ENCODE results near the gene TECTA. TPM values are rescaled to one million over a fixed set of nuclear protein-coding genes. Genes with fewer than 3 reads are reported as not detected.

TECTA gene
- total RNA-seq, 2 experiments from 2014 or later: 0.16 to 0.41 TPM

- no peaks in the 10 kb centered on the region for H3K36me3 Mint-ChIP-seq (ENCODE audit: low read depth)
- H3K27ac Mint-ChIP-seq: no peak overlapping the region
- TF ChIP-seq CTCF (IDR thresholded peaks at IDR 0.05): no peak
- H3K9me3 Mint-ChIP-seq: peaks cover 5% of the 10 kb centered on the region
- intact Hi-C loops (cut with micrococcal nuclease): no loop called here
- H3K4me1 Mint-ChIP-seq (ENCODE audit: low read depth): no peaks in the 10 kb centered on the region
- CTCF ChIA-PET: interaction anchor here (1.2 to 1.6 kb wide), 2 partner anchors 8 to 75 kb away, joined by 4 to 6 read pairs; no protein-coding TSS in a partner anchor
- H3K4me3 Mint-ChIP-seq: no peak overlapping the region
- no peaks in the 10 kb centered on the region for H3K27me3 Mint-ChIP-seq
- DNase-seq: no peak
- ATAC-seq: no peak
- POLR2A ChIA-PET: no interaction called here
Observed at GRCh38 chr11:121119440-121119839, 18.4 kb downstream of the TECTA start.

GRCh38 chr11:121122328-121122727 lies 21.3 kb downstream of the TECTA start:
- Mint-ChIP-seq H3K36me3 (ENCODE audit: low read depth) (no peaks in the 10 kb centered on the region), H3K4me3 (no peak overlapping the region), H3K9me3 (peaks cover 5% of the 10 kb centered on the region), H3K4me1 (ENCODE audit: low read depth) (no peaks in the 10 kb centered on the region), H3K27ac (no peak overlapping the region), H3K27me3 (no peaks in the 10 kb centered on the region)
- DNase-seq (no peak), ATAC-seq (no peak)
- intact Hi-C loops (cut with micrococcal nuclease): no loop called here
- CTCF ChIA-PET: no interaction called here
- POLR2A ChIA-PET: no interaction called here
- no peak for TF ChIP-seq CTCF (IDR thresholded peaks at IDR 0.05)

GRCh38 chr11:121123496-121124069 lies 22.5 kb downstream of the TECTA start:
- Mint-ChIP-seq H3K27me3 (no peaks in the 10 kb centered on the region), H3K4me1 (ENCODE audit: low read depth) (no peaks in the 10 kb centered on the region), H3K4me3 (no peak overlapping the region), H3K36me3 (ENCODE audit: low read depth) (no peaks in the 10 kb centered on the region), H3K27ac (no peak overlapping the region), H3K9me3 (peaks cover 5% of the 10 kb centered on the region)
- ChIA-PET POLR2A (no interaction called here), CTCF (no interaction called here)
- intact Hi-C loops (cut with micrococcal nuclease): no loop called here
- ATAC-seq (no peak), DNase-seq (no peak)
- TF ChIP-seq CTCF (IDR thresholded peaks at IDR 0.05): no peak

- ATAC-seq (no peak), DNase-seq (no peak)
- H3K27me3 Mint-ChIP-seq: no peaks in the 10 kb centered on the region
- CTCF ChIA-PET: no interaction called here
- no peak overlapping the region for H3K4me3 Mint-ChIP-seq
- no peaks in the 10 kb centered on the region for H3K9me3 Mint-ChIP-seq
- no peaks in the 10 kb centered on the region for H3K4me1 Mint-ChIP-seq (ENCODE audit: low read depth)
- TF ChIP-seq CTCF (IDR thresholded peaks at IDR 0.05): no peak
- intact Hi-C loops (cut with micrococcal nuclease): no loop called here
- H3K36me3 Mint-ChIP-seq (ENCODE audit: low read depth): no peaks in the 10 kb centered on the region
- POLR2A ChIA-PET: no interaction called here
- no peak overlapping the region for H3K27ac Mint-ChIP-seq
Observed at GRCh38 chr11:121127809-121128208, 26.8 kb downstream of the TECTA start.

- no peak overlapping the region for H3K27ac Mint-ChIP-seq
- CTCF ChIA-PET: interaction anchor here (1.2 to 1.3 kb wide), 2 partner anchors 9 to 65 kb away, joined by 3 read pairs; no protein-coding TSS in a partner anchor
- no peak for ATAC-seq
- intact Hi-C loops (cut with micrococcal nuclease): no loop called here
- no peaks in the 10 kb centered on the region for H3K27me3 Mint-ChIP-seq
- POLR2A ChIA-PET: no interaction called here
- H3K36me3 Mint-ChIP-seq (ENCODE audit: low read depth): no peaks in the 10 kb centered on the region
- H3K4me1 Mint-ChIP-seq (ENCODE audit: low read depth): no peaks in the 10 kb centered on the region
- no peak overlapping the region for H3K4me3 Mint-ChIP-seq
- no peak for DNase-seq
- H3K9me3 Mint-ChIP-seq: no peaks in the 10 kb centered on the region
- TF ChIP-seq CTCF (IDR thresholded peaks at IDR 0.05): no peak
Observed at GRCh38 chr11:121129362-121130340, 28.6 kb downstream of the TECTA start.

Data from activated CD8-positive, alpha-beta T cell treated with anti-CD3 and anti-CD28 coated beads for 36 hours (primary cell).